Peyer's patch (tissue), 4 donors: ENCODE measurements around the gene AFG1L.

Experiments used
- CTCF ChIP-seq, 6 experiments: fragments of 450-650 bp in 4 of 6; fragments of 200-600 bp in 2 of 6; sonication (generic) in 1 of 6; IDR thresholded peaks; one replicate each; pipeline ENCODE4 v1.5.1; 2017 to 2019; ENCODE audit warnings: antibody characterized with exemption in 6 of 6, mild to moderate bottlenecking in 3 of 6, moderate library complexity in 1 of 6
- POLR2A ChIP-seq, 2 donors: fragments of 450-650 bp; IDR thresholded peaks; one replicate each; pipeline ENCODE4 v1.5.1; 2017; ENCODE audit warnings: antibody characterized with exemption in 2 of 2, mild to moderate bottlenecking in 2 of 2, moderate library complexity in 2 of 2

DNA sequence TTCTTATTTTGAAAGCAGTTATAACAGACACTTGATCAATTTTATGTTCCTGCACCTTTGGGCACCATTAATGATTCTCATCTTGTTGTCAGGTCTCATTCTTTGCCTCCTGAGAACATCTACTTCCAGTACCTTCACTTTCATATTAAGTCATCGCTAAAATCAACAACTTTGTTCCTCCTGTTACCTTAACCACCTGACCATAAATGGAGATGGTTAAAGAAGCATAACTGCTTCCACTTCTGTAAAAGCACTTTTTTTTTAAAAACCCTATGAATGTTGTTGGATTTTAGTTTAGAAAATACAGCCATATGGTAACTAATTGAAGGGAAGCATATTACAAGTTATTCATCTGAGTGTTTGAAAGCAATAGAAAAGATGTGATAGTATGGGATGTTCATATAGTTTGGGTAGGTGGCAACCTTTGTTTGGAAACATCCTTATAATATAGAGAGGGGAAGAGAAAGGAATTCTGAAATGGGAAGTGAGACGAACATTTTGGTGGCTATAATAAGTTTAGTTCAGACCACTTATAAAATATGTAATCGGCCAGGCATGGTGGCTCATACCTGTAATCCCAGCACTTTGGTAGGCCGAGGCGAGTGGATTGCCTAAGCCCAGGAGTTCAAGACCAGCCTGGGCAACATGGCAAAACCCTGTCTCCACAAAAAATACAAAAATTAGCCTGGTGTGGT is 53.9 kb downstream of the AFG1L start:
- TF ChIP-seq CTCF (IDR thresholded peaks at IDR 0.05) (no peak), POLR2A (IDR thresholded peaks at IDR 0.05) (no peak)
